Activated CD4-positive, alpha-beta T cell treated with anti-CD3 and anti-CD28 coated beads, Interleukin-2, amount 50 U/mL, for 24 hours (primary cell): ENCODE data around the gene NOL3.

ENCODE experiments used
- DNase-seq, 2 donors: peaks; one replicate each; pipeline ENCODE4 v3.0.0-alpha.2; 2020; ENCODE audit warnings: low read depth in 1 of 2, low spot score in 1 of 2

NOL3 gene

DNA sequence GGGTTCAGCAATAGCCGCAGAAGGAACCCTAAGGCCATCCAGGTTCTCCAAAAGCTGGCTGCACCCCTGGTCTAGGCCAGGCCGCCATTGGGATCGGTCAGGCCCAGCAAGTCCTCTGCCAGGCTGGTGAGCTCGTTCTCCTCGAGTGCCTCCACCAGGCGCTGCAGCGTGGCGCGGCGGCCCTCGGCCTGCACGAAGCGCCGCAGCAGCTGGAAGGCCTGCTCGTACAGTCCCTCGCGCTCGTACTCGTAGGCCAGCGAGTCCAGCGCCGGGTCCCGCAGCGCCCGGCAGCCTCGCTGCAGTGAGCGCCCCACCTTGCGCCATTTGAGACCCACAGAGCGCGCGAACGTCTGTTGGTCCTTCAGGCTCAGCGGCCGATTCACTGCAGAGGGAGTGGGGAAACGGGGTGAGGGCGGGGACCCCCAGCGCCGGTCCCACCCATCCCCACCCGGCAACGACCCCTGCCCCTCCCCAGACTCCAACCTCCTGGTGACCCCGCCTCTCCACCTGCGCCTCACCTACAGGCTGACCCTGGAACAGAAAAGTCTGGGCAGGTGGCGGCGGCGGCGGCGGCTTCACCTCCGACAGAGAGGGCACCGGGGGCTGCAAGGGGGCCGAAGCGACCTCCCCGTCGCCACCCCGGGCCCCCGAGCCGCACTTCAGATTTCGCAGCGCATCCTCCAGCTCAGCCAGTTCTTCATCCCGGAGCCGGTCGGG, 15.6 kb upstream of the NOL3 start:
- no peak for DNase-seq

GRCh38 chr16:67155295-67156142, 14.8 kb upstream of the NOL3 start:
- peak; percentile 54 to 67 for DNase-seq

- DNase-seq: no peak
Observed at GRCh38 chr16:67156143-67156844, 14.0 kb upstream of the NOL3 start.

- DNase-seq: no peak
Observed at GRCh38 chr16:67157106-67157748, 13.1 kb upstream of the NOL3 start.

DNA sequence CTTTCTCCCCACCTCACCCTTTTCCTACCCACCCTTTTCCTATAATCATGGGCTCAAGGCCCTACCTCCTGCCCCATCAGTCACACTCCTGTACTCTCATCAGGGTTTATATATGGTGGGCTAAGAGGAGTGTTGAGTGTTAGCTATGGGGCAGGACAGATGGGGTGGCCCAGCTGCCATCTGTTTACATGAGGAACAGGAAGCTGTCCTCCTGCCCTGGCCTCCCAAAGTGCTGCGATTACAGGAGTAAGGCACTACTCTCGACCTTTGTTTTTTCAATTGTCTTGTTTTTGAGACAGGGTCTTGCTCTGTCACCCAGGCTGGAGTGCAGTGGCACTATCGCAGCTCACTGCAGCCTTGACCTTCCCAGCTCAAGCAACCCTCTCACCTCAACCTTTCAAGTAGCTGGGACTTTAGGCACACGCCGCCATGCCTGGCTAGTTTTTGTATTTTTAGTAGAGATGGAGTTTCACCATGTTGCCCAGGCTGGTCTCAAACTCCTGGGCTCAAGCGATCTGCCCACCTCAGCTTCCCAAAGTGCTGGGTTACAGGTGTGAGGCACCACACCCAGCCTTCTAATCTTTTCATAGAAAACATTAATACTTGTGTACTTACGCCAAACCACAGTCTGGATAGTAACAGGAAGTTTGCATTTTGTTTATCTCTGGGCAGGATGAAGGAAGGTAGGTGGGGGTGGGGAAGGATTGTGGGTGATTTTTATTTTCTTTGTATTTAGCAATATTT, 12.3 kb upstream of the NOL3 start:
- no peak for DNase-seq

- peak; percentile 53 to 64 for DNase-seq
Observed at GRCh38 chr16:67158637-67159600, 11.4 kb upstream of the NOL3 start.

GRCh38 chr16:67161595-67162058, 8.7 kb upstream of the NOL3 start:
- DNase-seq: no peak

DNA sequence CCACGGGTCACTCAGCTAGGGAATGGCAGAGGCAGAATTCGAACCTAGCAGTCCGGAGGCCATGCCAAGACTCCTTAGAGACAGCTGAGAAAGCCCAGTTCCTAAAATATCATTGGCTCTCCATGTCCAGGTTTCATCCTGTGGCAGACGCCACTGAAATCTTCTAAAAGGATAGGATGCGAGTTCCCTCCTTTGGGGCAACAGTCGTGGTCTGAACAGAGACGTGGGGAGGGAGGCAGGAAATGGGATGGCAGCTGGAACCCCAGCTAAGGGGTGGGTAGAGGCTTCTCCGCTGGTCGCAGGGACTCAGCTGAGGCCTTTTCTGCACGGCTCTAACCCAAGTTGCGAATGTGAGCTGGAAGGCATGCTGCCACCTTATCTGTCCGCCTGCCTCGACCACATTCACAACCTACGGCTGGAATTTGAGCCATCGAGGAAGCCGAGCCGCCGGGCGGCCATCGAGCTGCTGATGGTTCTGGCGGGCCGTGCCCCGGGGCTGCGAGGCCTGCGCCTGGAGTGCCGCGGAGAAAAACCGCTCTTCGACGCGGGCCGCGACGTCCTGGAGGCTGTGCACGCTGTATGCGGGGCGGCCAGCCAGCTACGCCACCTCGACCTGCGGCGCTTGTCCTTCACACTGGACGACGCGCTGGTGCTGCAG, 7.7 kb upstream of the NOL3 start:
- DNase-seq: no peak

DNA sequence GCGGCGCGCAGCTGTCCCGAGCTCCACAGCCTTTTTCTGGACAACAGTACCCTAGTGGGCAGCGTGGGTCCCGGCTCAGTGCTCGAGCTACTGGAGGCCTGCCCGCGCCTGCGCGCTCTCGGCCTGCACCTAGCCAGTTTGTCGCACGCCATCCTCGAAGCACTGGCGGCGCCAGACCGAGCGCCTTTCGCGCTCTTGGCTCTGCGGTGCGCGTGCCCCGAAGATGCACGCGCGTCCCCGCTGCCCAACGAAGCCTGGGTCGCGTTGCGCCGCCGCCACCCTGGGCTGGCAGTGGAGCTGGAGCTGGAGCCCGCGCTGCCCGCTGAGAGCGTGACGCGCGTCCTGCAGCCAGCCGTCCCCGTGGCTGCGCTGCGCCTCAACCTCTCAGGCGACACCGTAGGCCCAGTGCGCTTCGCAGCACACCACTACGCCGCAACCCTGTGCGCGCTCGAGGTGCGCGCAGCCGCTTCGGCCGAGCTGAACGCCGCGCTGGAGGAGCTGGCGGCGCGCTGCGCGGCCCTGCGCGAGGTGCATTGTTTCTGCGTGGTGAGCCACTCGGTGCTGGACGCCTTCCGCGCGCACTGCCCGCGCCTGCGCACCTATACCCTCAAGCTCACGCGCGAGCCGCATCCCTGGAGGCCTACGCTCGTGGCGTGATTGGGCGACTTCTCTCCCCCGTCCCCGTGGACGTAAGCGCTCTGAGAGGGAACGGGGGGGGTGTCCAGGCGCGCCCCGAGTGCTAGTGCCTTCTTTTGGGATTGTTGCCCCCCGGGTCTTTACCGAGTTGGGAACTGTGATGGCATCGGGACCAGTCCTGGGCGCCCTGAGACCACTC, 7.0 kb upstream of the NOL3 start:
- DNase-seq: no peak

DNA sequence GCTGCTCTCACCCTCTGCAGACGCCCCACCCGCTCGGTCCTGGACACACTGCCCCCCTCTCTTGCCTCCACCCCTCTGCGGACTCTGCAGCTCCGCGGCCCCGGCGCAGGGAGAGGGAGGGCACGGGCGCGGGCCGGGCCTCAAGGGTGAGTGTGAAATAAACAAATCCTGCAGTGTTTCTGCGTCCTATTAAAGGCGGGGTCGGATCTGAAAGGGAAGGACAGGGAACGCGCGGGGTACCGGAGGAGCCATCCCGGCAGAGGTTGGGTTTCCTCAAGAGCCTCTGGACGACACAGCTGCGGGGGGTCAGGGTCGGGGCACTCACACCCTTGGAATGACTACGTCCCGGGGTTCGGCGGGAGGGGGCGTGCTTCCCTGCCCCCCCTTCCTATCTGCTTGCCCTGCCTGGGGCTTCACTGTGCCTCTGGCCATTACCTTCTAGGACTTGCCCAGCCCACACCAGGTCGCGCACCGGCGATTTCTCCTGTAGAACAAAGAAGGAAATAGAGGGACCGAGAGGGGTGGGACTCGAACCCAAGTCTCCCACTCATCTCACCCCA, 6.3 kb upstream of the NOL3 start:
- DNase-seq: no peak

- no peak for DNase-seq
Observed at GRCh38 chr16:67164599-67165061, 5.7 kb upstream of the NOL3 start, which contains the start of gene HSF4. Gene HSF4 (plus strand): TSS chr16:67164745. CDS start chr16:67164812, 67 bp downstream.

DNA sequence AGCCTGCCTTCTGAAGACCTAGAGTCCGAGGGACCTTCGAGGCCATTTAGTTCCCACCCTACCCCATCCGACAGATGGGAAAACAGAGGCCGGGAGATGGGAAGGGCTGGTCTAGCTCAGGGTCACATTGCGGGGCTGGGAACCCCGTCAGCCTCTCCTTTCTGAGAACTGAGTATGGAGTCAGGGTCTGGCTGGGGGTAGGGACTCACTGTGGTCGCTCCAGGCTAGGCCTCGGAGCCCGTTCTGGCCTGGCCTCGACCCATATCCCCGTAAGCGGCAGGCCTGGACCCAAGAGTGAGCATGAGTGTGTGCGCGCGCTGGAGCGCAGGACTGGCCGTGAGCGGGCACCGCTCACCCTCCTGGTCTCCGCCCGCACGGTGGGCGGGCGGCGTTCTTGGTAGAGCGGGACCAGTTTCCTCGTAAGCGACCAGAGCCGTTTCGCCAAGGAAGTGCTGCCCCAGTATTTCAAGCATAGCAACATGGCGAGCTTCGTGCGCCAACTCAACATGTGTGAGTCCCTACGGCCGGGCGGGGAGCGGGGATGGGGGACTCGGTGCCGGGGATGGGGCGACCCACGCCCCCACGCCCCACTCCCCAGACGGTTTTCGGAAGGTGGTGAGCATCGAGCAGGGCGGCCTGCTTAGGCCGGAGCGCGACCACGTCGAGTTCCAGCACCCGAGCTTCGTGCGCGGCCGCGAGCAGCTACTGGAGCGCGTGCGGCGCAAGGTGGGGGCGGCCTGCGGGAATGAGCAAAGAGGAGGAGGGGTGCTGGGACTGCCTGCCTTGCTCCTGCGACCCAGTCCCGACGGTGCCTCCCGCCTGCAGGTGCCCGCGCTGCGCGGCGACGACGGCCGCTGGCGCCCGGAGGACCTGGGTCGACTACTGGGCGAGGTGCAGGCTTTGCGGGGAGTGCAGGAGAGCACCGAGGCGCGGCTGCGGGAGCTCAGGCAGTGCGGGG, 4.9 kb upstream of the NOL3 start:
- DNase-seq: no peak

- DNase-seq: no peak
Observed at GRCh38 chr16:67166110-67166547, 4.2 kb upstream of the NOL3 start.

- no peak for DNase-seq
Observed at GRCh38 chr16:67166598-67167168, 3.7 kb upstream of the NOL3 start.

- DNase-seq: no peak
Observed at GRCh38 chr16:67167588-67167987, 2.8 kb upstream of the NOL3 start.

- DNase-seq: no peak
Observed at GRCh38 chr16:67169011-67169451, 1.3 kb upstream of the NOL3 start.
